Measurements from ENCODE around the gene SMAGP.

DNA sequence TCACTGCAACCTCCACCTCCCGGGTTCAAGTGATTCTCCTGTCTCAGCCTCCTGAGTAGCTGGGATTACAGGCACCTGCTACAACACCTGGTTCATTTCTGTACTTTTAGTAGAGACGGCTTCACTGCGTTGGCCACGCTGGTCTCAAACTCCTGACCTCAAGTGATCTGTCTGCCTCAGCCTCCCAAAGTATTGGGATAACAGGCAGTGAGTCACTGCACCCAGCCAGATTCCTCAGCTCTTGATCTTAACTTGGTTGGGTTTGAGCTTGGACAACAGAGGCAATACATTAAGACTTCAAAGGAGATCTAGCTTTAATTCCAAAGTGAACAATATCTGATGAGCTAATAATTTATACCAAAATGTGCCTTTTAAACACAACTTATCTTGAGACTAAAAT is 25.9 kb downstream of the SMAGP start:
- TF ChIP-seq, protein P1, sequence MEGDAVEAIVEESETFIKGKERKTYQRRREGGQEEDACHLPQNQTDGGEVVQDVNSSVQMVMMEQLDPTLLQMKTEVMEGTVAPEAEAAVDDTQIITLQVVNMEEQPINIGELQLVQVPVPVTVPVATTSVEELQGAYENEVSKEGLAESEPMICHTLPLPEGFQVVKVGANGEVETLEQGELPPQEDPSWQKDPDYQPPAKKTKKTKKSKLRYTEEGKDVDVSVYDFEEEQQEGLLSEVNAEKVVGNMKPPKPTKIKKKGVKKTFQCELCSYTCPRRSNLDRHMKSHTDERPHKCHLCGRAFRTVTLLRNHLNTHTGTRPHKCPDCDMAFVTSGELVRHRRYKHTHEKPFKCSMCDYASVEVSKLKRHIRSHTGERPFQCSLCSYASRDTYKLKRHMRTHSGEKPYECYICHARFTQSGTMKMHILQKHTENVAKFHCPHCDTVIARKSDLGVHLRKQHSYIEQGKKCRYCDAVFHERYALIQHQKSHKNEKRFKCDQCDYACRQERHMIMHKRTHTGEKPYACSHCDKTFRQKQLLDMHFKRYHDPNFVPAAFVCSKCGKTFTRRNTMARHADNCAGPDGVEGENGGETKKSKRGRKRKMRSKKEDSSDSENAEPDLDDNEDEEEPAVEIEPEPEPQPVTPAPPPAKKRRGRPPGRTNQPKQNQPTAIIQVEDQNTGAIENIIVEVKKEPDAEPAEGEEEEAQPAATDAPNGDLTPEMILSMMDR (optimal IDR thresholded peaks at IDR 0.05 in 1 of 3, IDR thresholded peaks at IDR 0.05 in 1 of 3, conservative IDR thresholded peaks at IDR 0.05 in 1 of 3; ENCODE audit: extremely low read depth in 1 of 3, insufficient read depth in 2 of 3, low read length in 3 of 3): no peak
- no peak for TF ChIP-seq EZH2 (IDR thresholded peaks at IDR 0.05; ENCODE audit: low read length)
